ENCODE measurements around the gene CIDEB.
"Not testable (repeated sequence)": the region's sequence is repeated elsewhere in the genome, so short reads cannot be mapped to it uniquely, and the experiment has no call there.

CIDEB gene

GRCh38 chr14:24307575-24308341 is at the start of gene CIDEB:
CIDEB (minus strand) TSS chr14:24307977; CDS start chr14:24307858, 119 bp downstream.
- Mint-ChIP-seq H3K4me1 (peaks cover 56% of the 10 kb centered on the region), H3K4me3 (no peak within 1 kb of the TSS), H3K9me3 (no peaks in the 10 kb centered on the region), H3K27me3 (no peaks in the 10 kb centered on the region), H3K27ac (ENCODE audit: low read depth) (peak within 1 kb of the TSS; percentile 24), H3K36me3 (ENCODE audit: insufficient read depth) (peaks cover 39% of the 10 kb centered on the region)
- ATAC-seq (replicated peaks; ENCODE audit: extremely low read depth, poor library complexity, severe bottlenecking) = no peak
- DNase-seq (ENCODE audit: low spot score in 2 of 2) = peak; percentile 33 to 40

DNA sequence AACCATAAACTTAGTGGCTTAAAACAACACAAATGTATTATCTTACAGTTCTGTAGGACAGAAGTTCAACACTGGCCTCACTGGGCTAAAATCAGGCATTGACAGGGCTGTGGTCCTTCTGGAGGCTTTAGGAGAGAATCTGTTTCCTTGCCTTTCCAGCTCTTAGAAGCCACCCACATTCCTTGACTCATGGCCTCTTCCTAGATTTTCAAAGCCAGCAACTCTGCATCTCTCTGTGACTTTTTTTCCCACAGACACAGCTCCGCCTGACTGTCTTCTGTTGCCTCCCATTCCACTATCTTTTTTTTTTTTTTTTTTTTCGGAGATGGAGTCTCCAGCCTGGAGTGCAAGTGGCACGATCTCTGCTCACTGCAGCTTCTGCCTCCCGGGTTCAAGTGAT is 48.4 kb upstream of the CIDEB start:
- no peak overlapping the region for H3K4me3 Mint-ChIP-seq
- ATAC-seq (replicated peaks; ENCODE audit: extremely low read depth, poor library complexity, severe bottlenecking) (no peak), DNase-seq (ENCODE audit: low spot score in 2 of 2) (no peak)
- peaks cover 56% of the 10 kb centered on the region for H3K27me3 Mint-ChIP-seq
- no peaks in the 10 kb centered on the region for H3K4me1 Mint-ChIP-seq
- no peaks in the 10 kb centered on the region for H3K36me3 Mint-ChIP-seq (ENCODE audit: insufficient read depth)
- H3K27ac Mint-ChIP-seq (ENCODE audit: low read depth) = no peak overlapping the region
- no peaks in the 10 kb centered on the region for H3K9me3 Mint-ChIP-seq

- H3K36me3 Mint-ChIP-seq (ENCODE audit: insufficient read depth) = no peaks in the 10 kb centered on the region
- DNase-seq (ENCODE audit: low spot score in 2 of 2) = no peak
- no peak for ATAC-seq (replicated peaks; ENCODE audit: extremely low read depth, poor library complexity, severe bottlenecking)
- no peaks in the 10 kb centered on the region for H3K9me3 Mint-ChIP-seq
- H3K4me3 Mint-ChIP-seq = no peak overlapping the region
- H3K27ac Mint-ChIP-seq (ENCODE audit: low read depth) = no peak overlapping the region
- H3K4me1 Mint-ChIP-seq = no peaks in the 10 kb centered on the region
- H3K27me3 Mint-ChIP-seq = peaks cover 66% of the 10 kb centered on the region
Measured at GRCh38 chr14:24355009-24355408, 47.2 kb upstream of the CIDEB start.

GRCh38 chr14:24354482-24354825 is 46.7 kb upstream of the CIDEB start:
- H3K36me3 Mint-ChIP-seq (ENCODE audit: insufficient read depth) = not testable (repeated sequence)

DNA sequence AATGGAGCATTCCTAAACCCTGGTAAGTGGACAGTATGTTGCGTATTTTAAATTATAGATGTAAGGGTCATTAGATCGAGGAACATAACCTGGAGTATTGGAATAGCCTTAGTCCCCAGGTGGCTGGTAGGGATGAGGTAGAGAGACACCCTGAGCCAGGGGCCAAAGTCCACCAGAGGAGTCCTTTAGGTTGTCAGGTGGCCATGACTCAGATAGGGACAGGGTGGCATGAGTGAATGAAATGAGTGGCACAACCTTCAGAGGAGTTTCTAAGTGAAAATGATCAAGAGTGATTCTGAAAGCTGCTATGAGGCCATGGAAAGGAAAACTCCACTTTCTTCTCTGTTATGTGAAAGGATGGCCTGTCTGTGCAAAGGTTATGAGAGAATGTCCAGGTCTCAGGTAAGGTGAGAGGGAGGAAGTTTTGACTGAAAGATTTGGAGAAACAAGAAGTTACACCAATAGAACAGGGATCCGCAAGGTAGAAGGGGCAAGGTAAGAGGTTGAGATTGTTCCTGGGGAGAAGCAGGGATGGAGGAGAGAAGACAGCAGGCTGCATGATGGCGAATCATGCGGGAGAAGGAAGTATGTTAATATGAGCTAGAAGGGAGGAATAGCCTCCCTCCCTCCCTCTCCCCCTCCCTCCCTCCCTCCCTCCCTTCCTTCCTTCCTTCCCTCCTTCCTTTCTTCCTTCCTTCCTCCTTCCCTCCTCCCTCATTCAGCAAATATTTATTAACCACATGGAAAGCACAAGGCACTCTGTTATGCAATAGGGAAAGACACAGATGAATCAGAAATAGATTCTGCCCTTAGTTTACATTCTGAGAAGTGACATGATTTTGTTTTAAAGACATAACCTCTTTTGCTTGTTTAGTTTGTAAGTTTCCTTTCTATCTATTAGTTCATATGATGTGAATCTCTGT is 46.0 kb upstream of the CIDEB start:
- Mint-ChIP-seq H3K4me1 (no peaks in the 10 kb centered on the region), H3K4me3 (no peak overlapping the region), H3K36me3 (ENCODE audit: insufficient read depth) (no peaks in the 10 kb centered on the region), H3K27me3 (peaks cover 71% of the 10 kb centered on the region), H3K27ac (ENCODE audit: low read depth) (no peak overlapping the region), H3K9me3 (no peaks in the 10 kb centered on the region)
- ATAC-seq (replicated peaks; ENCODE audit: extremely low read depth, poor library complexity, severe bottlenecking) (no peak), DNase-seq (ENCODE audit: low spot score in 2 of 2) (no peak)

More at GRCh38 chr14:24354482-24354825, 46.7 kb upstream of the CIDEB start:
- DNase-seq (ENCODE audit: low spot score in 2 of 2); ATAC-seq (replicated peaks; ENCODE audit: extremely low read depth, poor library complexity, severe bottlenecking); H3K4me1 Mint-ChIP-seq; H3K4me3 Mint-ChIP-seq; H3K27ac Mint-ChIP-seq (ENCODE audit: low read depth); H3K9me3 Mint-ChIP-seq: not testable (repeated sequence)
- H3K27me3 Mint-ChIP-seq = peaks cover 66% of the 10 kb centered on the region

- peaks cover 68% of the 10 kb centered on the region for H3K27me3 Mint-ChIP-seq
- DNase-seq (ENCODE audit: low spot score in 2 of 2) = no peak
- no peaks in the 10 kb centered on the region for H3K36me3 Mint-ChIP-seq (ENCODE audit: insufficient read depth)
- no peaks in the 10 kb centered on the region for H3K9me3 Mint-ChIP-seq
- no peaks in the 10 kb centered on the region for H3K4me1 Mint-ChIP-seq
- H3K4me3 Mint-ChIP-seq = no peak overlapping the region
- no peak for ATAC-seq (replicated peaks; ENCODE audit: extremely low read depth, poor library complexity, severe bottlenecking)
- no peak overlapping the region for H3K27ac Mint-ChIP-seq (ENCODE audit: low read depth)
Measured at GRCh38 chr14:24351517-24351916, 43.7 kb upstream of the CIDEB start.

DNA sequence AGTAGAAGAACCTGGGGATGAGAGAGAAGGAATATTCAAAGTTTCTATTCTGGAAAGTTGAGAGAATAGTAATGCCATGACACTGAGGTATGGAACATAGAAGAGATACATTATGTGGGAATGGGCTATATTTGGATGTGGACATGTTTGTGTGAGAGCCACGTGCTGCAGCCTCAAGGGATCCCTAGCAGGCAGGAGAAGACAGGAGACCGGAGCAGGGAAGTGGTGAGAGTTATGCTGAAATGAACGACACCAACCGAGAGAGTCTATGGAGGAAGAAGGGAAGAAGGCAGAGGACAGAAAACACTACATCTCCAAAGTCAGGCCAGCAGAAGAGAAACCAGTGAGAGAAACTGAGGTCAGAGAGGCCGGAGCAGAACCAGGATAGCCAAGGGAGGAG is 42.0 kb upstream of the CIDEB start:
- Mint-ChIP-seq H3K36me3 (ENCODE audit: insufficient read depth) (no peaks in the 10 kb centered on the region), H3K4me1 (no peaks in the 10 kb centered on the region), H3K27ac (ENCODE audit: low read depth) (no peak overlapping the region), H3K27me3 (peaks cover 85% of the 10 kb centered on the region), H3K4me3 (no peak overlapping the region), H3K9me3 (no peaks in the 10 kb centered on the region)
- DNase-seq (ENCODE audit: low spot score in 2 of 2) (no peak), ATAC-seq (replicated peaks; ENCODE audit: extremely low read depth, poor library complexity, severe bottlenecking) (no peak)

DNA sequence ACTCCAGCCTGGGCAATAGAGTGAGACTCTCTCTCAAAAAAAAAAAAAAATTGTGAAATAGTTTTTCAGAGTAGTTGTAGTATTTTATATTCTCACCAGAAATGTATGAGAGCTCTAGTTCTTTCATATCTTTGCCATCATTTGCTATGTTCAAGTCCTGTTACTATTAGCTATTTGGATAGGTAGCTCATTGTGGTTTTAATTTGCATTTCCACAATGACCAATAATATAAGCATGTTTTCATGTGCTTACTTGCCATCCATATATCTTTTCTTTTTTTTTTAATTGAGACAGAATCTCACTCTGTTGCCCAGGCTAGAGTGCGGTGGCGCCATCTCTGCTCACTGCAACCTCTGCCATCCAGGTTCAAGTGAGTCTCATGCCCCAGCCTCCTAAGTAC is 40.4 kb upstream of the CIDEB start:
- DNase-seq (ENCODE audit: low spot score in 2 of 2) (no peak), ATAC-seq (replicated peaks; ENCODE audit: extremely low read depth, poor library complexity, severe bottlenecking) (no peak)
- H3K4me3 Mint-ChIP-seq = no peak overlapping the region
- H3K9me3 Mint-ChIP-seq = no peaks in the 10 kb centered on the region
- no peaks in the 10 kb centered on the region for H3K4me1 Mint-ChIP-seq
- peaks cover 83% of the 10 kb centered on the region for H3K27me3 Mint-ChIP-seq
- no peak overlapping the region for H3K27ac Mint-ChIP-seq (ENCODE audit: low read depth)
- peaks cover 1% of the 10 kb centered on the region for H3K36me3 Mint-ChIP-seq (ENCODE audit: insufficient read depth)

DNA sequence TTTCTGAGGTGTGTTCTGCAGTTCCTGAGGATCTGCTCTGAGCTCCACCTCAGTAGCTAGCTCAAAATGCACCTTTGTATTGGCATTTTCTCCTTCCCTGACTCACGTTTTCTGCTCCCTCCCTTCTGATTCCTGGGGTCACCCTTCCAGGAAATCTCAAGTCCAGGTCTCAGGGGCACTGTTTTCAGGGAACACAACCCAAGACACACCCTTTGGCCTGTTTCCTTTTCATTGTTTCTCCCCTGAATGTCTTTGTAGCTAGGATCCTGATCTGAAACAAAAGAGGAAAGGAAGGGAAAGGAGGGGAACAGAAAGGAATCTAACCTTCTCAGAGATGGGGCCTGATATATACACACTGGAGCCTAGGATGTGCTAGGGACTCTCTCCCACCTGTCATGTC is 39.4 kb upstream of the CIDEB start:
- no peak for ATAC-seq (replicated peaks; ENCODE audit: extremely low read depth, poor library complexity, severe bottlenecking)

DNA sequence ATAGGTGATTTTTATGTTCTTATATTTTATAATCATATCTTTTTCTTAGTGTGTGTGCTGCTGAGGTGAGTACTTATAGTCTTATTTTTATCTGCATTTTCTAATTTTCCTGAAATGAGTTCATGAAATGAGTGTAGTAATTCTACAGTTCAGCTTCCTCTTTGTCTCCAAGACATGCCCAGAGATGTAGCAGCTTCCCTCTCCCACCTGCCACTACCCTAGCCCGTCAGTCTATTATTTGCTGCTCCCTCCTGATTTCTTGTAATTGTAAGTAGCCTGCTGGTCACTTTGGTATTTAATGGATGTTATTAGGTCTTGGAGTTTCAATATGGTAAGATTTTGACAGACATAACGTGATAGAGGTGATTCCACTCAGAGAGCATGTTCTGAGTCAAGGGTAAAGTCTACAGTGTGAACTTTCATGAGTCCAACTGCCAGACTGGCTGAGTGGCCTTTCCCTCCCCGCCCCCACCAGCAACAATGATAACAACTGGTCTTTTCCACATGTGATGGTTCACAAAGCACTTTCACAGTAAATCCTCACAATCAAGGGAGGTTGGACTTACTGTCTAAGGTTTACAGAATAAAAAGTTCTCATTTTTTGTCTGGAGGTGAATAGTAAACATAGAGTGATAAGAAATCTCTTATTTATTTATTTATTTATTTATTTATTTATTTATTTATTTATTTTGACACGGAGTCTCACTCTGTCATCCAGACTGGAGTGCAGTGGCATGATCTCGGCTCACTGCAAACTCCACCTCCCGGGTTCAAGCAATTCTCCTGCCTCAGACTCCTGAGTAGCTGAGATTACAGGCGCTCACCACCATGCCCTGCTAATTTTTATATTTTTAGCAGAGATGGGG is 36.3 kb upstream of the CIDEB start:
- Mint-ChIP-seq H3K36me3 (ENCODE audit: insufficient read depth) (peaks cover 1% of the 10 kb centered on the region), H3K4me1 (peaks cover 12% of the 10 kb centered on the region), H3K27me3 (peaks cover 53% of the 10 kb centered on the region), H3K4me3 (no peak overlapping the region), H3K27ac (ENCODE audit: low read depth) (no peak overlapping the region), H3K9me3 (no peaks in the 10 kb centered on the region)
- no peak for DNase-seq (ENCODE audit: low spot score in 2 of 2)
- no peak for ATAC-seq (replicated peaks; ENCODE audit: extremely low read depth, poor library complexity, severe bottlenecking)

More for the DNA sequence above, 39.4 kb upstream of the CIDEB start:
- Mint-ChIP-seq H3K27me3 (peaks cover 83% of the 10 kb centered on the region), H3K9me3 (no peaks in the 10 kb centered on the region), H3K36me3 (ENCODE audit: insufficient read depth) (peaks cover 1% of the 10 kb centered on the region), H3K4me1 (no peaks in the 10 kb centered on the region), H3K4me3 (no peak overlapping the region), H3K27ac (ENCODE audit: low read depth) (no peak overlapping the region)
- DNase-seq (ENCODE audit: low spot score in 2 of 2) = no peak

GRCh38 chr14:24342889-24343288 is 35.1 kb upstream of the CIDEB start:
- Mint-ChIP-seq H3K27me3 (peaks cover 48% of the 10 kb centered on the region), H3K4me3 (no peak overlapping the region), H3K36me3 (ENCODE audit: insufficient read depth) (peaks cover 1% of the 10 kb centered on the region), H3K27ac (ENCODE audit: low read depth) (no peak overlapping the region), H3K4me1 (peaks cover 20% of the 10 kb centered on the region), H3K9me3 (no peaks in the 10 kb centered on the region)
- no peak for ATAC-seq (replicated peaks; ENCODE audit: extremely low read depth, poor library complexity, severe bottlenecking)
- no peak for DNase-seq (ENCODE audit: low spot score in 2 of 2)

DNA sequence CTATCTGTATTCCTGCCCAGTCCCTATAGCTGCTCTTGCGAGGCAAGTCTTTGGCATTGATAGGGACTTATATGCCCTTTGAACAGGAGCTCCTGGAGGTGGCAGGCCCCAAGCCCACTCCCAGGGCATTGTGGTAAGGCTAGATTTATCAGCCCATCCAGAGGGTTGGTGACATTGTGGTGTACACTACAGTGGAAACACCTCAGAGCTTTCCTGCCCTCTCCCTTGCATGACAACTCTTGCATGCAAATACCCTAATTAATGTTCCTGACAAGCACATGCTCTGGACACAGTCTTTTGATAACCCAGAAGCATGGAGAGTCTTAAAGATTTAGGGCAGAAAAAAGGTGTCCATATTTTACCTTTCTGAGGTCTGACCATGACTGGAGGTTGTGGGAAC is 32.8 kb upstream of the CIDEB start:
- H3K27me3 Mint-ChIP-seq = peaks cover 34% of the 10 kb centered on the region
- H3K36me3 Mint-ChIP-seq (ENCODE audit: insufficient read depth) = peaks cover 6% of the 10 kb centered on the region
- no peak for DNase-seq (ENCODE audit: low spot score in 2 of 2)
- no peak overlapping the region for H3K27ac Mint-ChIP-seq (ENCODE audit: low read depth)
- peaks cover 27% of the 10 kb centered on the region for H3K4me1 Mint-ChIP-seq
- H3K9me3 Mint-ChIP-seq = no peaks in the 10 kb centered on the region
- H3K4me3 Mint-ChIP-seq = peak overlapping the region; percentile 90
- ATAC-seq (replicated peaks; ENCODE audit: extremely low read depth, poor library complexity, severe bottlenecking) = no peak
